Activated gamma-delta T cell treated with Interleukin-2 at 50 U/mL for 16 hours (primary cell): ENCODE data around the gene DPYSL5.

Experiments
- DNase-seq: peaks from one replicate; pipeline ENCODE4 v3.0.0-alpha.2; 2020

The DPYSL5 gene

DNA sequence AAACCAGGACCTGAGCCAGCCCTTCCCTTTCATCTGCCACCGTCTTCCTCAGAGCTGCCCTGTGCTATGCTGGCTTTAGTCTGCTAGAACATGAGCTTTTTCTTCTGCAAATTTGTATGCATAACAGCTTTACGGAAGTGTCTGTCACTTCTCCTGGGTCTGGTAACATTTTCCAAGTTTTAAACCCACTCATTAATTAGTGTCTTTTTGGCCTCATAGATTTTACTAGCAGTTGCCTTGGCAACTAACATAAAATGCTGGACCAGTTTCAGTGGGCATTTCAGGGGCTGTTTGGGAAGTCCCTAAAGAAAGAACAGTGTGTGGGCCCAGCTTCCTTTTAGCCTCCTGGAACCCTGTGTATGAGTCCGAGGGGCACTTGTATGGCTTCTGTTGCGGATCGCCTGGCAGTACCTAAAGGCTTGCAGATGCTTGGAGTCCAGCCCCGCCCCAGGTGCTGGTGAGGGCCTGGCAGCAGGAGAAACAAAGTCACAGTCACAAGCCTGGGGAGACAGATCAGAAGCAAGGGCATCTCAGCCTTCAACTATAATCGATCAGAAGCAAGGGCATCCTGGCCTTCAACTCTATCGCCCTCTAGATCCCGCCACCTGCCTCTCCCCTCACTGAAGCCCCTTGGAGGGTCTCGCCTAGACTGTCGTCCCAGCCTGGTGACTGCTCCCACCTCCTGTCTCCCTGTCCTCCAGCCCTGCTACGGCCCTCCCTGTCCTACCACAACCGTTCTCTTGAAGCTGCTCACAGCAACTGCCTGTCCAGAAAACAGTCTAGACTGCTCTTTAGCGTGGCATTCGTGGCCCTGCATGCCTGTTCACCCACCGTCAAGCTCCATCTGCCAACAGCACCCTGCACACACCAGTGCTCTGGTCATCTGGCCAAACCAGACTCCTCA lies 85.8 kb downstream of the DPYSL5 start:
- no peak for DNase-seq

DNA sequence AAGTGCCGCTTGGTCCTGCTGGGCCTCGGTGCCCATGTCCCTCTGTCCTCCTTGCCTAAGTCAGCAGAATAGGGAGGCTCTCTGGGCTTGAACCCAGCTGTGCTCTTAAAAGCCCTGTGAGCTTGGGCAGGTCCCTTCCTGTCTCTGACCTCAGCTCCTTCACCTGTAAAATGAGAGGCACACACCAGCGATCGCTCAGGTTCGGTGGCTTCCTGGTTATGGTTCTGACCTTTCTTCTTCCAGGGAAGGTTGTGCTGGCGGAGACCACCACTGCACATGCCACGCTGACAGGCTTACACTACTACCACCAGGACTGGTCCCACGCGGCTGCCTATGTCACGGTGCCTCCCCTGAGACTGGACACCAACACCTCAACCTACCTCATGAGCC lies 86.4 kb downstream of the DPYSL5 start:
- no peak for DNase-seq

DNA sequence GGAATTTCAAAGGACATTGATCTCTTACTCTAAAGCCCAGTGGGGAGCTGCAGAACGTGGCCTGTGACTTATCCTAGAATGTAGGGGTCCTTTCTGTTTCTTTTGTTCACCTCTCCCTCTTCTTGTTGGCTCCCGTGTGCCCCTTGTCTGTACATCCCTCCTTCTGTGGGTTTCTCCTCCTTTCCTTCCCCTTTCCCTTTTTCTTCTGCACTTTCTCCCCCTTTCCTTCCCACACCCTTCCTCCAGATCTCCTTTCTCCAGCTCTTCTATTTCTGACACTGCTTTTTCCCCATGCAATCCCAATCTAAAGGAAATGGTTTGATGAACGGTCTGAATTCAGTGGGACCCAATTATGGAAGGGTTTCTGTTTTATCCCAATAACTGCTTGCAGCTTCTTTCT lies 87.1 kb downstream of the DPYSL5 start:
- no peak for DNase-seq

DNA sequence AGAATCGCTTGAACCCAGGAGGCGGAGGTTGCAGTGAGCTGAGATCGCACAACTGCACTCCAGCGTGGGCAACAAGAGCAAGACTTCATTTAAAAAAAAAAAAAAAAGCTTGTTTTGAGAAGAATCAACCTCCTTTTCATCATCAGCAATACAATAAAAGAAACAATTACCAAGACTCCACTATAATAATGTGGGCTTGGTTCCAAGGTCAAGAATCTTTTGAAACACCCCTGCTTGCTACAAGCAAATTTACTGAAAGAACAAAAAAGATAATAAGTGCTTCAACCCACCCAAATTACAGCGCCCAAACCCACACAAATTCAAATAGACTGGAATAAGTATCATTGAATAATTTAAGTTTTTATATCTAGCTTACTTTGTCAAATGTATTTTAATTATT lies 88.9 kb downstream of the DPYSL5 start:
- no peak for DNase-seq

DNA sequence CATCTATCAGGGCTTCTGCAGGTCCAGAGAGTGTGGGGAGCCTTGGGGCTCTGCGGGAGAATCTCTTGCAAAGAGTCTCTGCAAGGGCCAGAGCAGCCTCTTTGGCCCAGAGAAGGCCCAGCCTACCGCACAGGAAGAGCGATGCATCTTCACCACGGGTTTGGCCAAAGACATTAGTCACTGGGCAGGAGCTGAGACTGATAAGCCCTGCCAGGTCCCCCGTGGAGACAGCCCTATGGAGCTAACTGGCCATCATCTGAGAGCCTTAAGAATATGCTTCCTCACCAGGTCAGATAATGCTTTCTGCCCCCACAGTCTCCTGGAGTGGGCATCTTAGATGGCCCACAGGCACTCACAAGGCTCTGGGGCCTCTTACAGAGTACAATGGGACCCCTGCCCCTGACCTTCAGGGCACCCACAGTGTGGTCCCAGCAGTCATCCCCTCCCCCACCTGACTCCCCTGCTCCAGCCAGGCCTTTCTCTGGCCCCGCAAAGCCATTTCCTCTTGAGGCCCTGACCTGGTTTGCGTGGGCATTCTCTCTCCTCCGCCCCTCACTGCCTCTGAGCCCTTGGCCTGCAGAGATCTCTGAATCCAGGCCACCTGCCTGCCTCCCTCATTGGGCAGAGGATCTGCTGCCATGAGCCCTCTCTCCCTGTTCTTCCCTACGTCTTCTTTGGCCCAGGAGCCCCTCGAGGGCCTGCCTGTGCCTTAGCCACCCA lies 90.6 kb downstream of the DPYSL5 start:
- no peak for DNase-seq

DNA sequence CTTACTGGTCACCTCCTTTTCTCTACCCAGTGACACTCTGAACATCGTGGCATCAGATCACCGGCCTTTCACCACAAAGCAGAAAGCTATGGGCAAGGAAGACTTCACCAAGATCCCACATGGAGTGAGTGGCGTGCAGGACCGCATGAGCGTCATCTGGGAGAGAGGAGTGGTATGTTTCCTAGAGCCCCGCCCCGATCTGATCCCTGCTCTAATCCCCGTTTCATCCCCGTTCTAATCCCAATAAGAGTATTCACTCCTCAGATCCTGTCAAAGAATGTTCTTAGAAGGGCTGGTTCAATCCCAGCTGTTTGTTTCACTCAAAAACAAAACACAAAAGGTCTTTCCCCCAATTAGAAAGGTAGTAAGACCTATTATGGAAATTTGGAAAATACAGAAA lies 92.1 kb downstream of the DPYSL5 start:
- DNase-seq, result no peak

DNA sequence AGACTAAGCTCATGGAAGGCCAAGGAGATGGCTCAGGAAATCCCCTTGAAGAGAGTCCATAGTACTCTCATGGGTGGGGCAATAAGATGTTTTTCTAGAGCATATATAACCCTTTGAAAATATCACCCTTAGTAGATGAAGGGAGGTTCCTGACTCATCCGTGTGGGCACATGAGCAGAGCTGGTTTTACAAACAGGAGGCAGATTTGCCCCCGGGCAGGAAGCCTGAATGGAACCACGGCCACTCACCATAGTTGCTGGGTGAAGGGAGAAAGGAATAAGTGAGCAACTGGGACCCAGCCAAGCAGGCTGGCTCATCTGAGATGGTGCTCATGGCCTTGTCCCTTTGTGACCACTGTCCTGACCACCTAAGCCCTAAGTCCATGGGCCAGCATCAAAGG lies 93.6 kb downstream of the DPYSL5 start:
- no peak for DNase-seq

DNA sequence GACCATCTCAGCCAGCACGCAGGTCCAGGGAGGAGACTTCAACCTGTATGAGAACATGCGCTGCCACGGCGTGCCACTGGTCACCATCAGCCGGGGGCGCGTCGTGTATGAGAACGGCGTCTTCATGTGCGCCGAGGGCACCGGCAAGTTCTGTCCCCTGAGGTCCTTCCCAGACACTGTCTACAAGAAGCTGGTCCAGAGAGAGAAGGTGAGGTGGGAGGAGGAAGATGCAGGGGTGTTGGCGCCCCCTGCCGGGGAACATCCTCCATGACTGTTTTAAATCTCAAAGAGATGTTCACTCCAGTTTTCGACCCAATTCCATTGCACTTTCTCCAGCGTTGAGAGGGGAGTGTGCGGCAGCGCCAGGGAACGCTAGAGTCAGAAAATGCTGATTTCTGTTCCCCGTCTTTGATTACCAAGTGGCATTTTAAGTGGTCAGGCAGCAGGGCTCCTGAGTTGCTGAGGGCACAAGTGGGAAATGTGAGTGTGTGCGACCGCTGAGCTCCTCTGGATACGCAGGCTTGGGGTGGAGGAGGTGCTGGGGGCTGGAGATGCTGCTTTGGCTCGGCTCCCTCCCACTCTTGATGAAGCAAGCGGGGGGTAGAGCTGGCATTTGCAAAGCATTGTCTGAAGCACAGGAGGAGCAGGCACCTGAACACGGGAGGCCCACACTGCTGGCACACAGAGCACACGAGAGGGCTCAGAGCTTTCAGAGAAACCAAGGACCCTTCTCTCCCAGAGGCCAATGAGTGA lies 94.8 kb downstream of the DPYSL5 start:
- DNase-seq, result peak; percentile 57

DNA sequence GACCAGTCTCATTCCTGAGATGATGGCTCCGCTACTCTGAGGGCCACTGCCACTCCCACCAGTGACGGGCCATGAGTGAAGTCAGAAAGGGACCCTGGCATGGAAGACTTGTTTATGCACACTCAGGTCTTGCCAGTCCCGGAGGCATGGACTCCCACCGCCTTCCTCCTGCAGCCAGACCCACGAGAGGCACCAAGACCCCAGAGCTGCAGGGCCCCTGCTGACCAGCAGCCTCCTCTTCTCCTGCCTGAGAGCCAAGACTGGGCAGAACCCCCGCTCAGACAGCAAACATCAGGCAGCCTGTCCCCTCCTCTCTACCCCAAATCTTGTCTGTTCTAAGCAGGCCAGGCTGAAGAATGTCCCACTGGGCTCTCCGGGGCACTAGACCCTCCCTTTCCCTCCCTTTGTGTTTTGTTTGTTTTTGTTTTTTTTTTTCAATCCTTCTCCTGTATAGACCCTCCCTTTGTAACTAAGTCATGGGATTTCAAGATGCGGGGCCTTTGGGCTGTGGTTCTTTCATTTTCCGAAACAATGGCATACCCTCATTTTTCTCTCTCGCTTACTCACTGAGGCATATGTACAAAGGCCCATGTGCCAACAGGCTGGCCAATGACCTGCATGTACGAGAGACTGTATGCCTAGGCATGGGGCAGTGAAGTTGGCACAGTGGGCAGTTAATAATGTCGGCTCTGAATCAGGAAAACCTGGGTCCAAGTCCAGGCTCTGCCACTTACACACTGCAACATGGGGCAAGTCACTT lies 98.2 kb downstream of the DPYSL5 start:
- no peak for DNase-seq

DNA sequence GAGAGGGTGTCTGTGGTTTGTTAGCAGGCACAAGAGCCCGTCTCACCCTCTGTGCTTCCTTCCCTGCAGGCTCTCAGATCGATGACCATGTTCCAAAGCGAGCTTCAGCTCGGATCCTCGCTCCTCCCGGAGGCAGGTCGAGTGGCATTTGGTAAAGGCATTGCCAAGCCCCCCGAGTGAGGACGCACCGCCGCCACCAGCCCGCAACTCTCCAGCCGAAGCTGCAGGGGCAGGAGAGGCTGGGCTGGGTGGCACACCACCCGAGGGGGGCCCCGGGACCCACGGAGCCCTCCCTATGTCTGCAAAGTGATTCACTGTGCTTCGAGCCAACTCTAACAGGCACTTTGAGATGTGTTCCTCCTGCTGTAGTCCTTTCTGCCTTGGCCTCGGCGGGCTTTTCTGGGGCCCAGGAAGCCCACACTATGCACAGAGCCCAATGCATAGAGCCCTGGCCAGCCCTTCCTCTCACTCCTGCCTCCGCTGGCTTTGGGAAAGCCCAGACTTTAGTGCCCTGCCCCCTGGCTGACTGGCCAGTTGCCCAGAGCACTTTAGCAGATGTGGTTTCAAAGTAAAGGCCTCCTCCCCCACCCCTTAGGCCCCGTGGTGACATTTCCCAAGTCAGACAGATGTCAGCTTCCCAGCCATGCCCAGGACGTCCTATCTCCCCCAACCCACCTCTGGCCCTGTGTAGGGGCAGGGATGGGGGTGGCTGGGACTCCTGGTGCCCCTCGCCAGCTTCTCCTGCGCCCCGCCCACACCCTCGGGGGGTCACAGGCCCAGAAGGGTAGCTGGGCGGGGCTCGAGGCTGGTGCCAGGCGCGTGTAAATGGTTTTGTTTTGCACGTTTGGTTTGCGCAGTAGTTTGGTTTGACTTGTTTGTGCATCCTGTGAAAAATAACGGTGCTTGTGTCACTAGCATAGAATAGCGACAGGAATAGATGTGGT lies 99.2 kb downstream of the DPYSL5 start:
- no peak for DNase-seq

DNA sequence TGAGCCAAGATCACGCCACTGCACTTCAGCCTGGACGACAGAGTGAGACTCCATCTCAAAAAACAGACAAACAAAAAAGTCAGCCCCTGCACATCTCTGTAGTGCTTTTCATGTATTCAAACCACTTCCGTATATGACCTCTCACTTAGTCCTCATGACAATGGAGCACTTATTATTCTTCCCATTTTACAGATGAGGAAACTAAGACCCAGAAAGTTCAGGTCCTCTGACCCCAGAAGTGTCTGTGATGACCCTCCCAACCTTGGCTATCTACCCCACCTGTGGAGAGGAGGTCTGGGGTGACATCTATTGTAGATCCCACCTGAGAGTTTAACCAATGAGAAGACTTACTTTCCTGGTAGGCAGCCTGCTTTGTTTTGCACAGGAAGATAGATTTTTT lies 100.9 kb downstream of the DPYSL5 start:
- DNase-seq, result no peak

DNA sequence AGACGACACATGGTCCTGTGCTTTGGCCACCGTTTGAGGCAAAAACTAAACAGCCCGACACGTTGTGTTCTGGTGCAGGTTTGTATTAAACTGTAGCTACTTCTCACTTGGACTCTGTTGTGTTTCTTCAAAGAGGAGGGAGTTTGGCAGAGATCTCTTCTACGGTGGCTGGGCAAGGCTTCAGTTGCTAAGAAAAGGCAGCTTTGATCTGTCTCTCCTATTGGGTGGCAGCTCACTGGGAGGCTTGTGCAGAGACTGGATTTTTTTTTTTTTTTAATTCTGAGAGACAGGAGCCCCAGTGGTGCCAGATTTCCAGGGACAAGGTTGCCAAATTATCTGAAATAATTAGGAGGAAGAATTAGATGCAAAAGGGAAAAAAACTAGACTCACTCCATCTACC lies 102.3 kb downstream of the DPYSL5 start:
- DNase-seq, result no peak

DNA sequence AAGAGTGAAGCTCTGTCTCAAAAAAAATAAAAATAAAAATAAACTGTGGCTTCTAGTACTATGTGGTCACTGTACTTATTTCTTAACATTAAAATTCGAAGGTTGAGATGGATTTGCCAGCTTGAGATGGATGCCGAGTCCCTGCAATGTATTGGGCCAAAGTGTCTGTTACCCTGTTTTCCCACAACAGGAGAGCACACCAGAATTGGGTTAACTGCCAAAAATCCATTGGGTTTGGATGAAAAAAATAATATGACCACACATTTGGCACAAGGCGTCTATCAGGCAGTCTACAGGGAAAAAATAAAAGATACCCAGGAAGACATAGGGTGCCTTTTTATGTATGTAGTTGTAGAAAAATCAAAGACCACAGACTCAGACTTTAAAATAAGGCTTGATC lies 103.3 kb downstream of the DPYSL5 start:
- no peak for DNase-seq

DNA sequence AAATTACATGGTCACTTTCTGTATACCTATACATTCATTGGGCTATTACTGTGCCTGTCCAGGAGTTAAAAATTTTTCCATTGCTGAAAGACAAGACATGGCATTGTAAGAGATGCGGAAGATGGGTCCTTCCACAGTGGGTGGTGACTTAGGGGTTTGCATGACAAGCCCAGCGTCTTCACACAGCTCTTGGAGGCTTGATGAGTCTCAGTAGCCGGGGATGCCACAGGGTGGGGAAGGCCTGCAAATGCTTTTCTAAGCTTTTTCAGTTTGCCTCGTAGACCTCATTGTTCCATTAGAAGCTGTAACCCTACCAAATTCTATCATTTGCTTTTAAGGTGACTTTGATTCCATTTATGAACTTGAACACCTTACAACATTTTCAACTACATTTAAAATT lies 104.4 kb downstream of the DPYSL5 start:
- DNase-seq, result no peak

DNA sequence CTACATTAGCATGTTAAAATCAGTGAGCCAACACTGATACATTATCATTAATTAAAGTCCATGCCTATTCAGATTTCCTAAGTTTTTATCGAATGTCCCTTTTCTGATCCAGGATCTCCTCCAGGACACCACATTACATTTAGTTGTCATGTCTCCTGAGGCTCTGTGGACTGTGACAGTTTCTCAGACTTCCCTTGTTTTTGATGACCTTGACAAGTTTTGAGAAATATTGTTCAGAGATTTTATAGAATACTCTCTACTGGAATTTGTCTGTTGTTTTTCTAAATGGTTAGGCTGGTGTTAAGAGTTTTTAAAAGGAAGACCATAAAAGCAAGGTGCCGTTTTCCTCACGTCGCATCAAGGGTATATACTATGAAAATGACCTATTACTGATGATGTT lies 106.2 kb downstream of the DPYSL5 start:
- DNase-seq, result no peak

DNA sequence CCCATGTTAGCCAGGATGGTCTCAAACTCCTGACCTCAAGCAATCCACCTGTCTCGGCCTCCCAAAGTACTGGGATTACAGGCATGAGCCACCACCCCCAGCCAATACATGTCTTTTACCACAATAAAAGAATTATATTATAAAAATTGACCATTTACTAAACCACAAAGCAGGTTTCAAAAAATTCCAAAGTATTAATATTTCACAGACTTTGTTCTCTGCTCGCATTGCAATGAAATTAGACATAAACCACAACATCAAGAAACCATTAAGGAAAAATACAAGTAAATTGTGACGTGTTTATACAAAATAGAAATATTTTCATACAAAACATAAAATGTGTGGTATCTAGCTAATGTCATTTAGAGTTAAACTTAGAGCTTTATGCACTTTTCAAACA lies 109.1 kb downstream of the DPYSL5 start:
- no peak for DNase-seq

DNA sequence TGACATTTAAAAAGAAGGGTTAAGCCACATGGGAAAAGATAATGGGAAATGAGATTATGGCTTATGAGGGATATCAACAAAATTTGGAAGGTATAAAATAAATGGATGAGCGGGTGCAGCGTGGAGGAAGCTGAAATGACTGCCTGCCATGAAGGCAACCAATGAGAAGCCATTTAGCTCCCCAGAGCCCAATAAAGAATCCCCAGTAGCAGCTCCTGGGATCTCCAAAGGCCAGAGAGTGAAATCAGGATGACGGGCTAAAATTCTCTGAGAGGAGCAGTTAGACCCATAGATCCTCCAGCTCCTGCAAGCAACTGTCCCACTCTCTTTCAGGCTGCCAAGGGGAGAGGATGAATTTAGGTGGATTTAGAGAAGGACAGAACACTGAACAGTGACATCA lies 109.6 kb downstream of the DPYSL5 start:
- DNase-seq, result no peak

DNA sequence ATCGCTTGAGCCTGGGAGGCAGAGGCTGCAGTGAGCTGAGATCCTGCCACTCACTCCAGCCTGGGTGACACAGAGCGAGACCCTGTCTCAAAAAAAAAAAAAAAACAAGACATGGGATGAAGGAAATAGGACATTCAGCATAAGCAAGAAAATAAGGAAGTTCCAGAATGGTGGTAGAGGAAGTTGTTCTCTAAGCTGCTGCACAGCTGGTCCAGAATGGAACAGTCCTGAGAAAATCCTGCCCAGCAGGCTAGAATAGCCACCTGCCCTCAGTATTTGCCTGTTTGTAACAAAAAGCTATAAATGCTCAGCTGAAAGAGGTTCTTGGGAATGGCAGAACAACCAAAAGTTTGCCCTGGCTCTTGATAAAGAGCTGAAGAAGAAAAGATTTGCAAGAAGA lies 111.4 kb downstream of the DPYSL5 start:
- DNase-seq, result no peak

DNA sequence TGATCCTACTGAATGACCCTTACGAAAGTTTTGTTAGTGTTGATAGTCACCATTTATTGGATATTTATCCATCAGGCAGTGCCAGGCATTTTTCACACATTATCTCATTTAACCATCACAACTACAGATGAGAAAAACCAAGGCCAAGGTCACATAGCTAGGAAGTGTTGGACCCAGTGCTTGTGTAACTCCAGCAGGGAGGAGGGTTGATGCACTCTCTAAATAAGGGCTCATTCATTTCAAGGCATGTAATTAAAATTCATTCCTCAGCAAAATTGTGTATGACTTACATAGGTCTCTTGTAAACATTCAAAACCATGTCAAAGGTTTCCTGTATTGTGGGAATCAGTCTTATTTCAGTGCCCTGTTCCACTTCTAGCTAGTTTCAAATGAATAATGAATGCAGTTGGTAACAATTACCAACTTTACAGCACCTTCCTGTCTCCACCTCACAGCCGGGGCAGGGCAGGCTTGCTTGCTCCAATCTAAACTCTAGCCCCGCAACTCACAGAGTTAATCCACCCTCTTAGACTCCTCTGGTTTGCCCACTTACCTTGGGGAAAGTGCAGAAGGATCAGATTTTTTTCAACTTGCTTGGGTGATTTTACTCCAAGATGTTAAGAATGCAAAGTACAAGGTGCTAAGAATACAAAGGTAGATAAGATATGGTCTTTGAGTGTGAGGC lies 116.7 kb downstream of the DPYSL5 start:
- DNase-seq, result no peak

DNA sequence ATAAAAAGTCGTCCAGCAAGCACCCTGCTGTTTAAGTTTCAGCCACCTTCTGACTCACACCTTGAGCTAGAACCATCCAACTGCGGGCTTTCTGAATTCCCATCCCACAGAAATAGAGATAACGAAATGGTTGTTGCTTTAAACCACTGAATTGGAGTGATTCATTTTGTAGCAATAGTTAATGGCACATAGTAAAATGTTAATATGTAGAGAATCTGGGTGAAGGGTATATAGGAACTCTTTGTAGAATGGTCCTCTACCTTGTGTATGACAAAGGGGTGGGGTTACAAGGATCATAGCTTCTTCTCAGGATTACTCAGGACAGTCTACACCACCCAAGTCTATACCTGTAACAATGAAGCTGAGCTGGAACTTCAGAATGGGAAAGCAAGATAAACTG lies 120.1 kb downstream of the DPYSL5 start:
- DNase-seq, result no peak
